Caco-2 (cell line): Measurements from ENCODE around the gene DENND1A. TPM values are rescaled to one million over a fixed set of nuclear protein-coding genes. Genes with fewer than 3 reads are reported as not detected.

Experiments used
- BruUV-seq: library from RNA; stranded (reverse); fragments of 400-500 nt; replicated peaks from 2 replicates; lab custom pipeline; 2021; lab: Mats Ljungman, UMichigan
- CTCF ChIA-PET: fragments of 300-600 bp; sonication (Branson Sonifier 250); formaldehyde crosslinking; loops from one replicate; lab custom pipeline; 2022; ENCODE audit warnings: antibody characterized with exemption; lab: Charles Lee
- POLR2A ChIA-PET: fragments of 300-600 bp; sonication (Branson Sonifier 250); formaldehyde crosslinking; loops from one replicate; lab custom pipeline; 2022; ENCODE audit warnings: antibody characterized with exemption; lab: Charles Lee
- DNase-seq, 2 experiments: peaks; one replicate each; pipeline versions ENCODE4 v3.0.0 to v3.0.0-alpha.2; 2020 to 2022
- H3K27me3 ChIP-seq: replicated peaks from 2 replicates; pipeline ENCODE4 v1.6.0; 2011; ENCODE audit warnings: low read length; ENCODE audit not compliant: control insufficient read depth, insufficient read depth
- H3K36me3 ChIP-seq: 2 replicates; pipeline ENCODE4 v1.5.1; 2011; ENCODE audit warnings: low read length; ENCODE audit not compliant: control insufficient read depth, insufficient read depth
- H3K4me1 ChIP-seq: fragments of 250-450 bp; sonication (Bioruptor Pico); 2 replicates; pipeline ENCODE4 v1.5.1; 2020; ENCODE audit warnings: mild to moderate bottlenecking
- H3K4me3 ChIP-seq: 2 replicates; pipeline ENCODE4 v1.5.1; 2011; ENCODE audit warnings: low read depth, mild to moderate bottlenecking, control low read depth, low read length
- H3K9me3 ChIP-seq: fragments of 250-450 bp; sonication (Bioruptor Pico); 2 replicates; pipeline ENCODE4 v1.5.1; 2020; ENCODE audit warnings: mild to moderate bottlenecking, moderate library complexity
- H3K27ac Mint-ChIP-seq: one replicate; pipeline ENCODE4 v1.8.0; 2022; ENCODE audit warnings: mixed read lengths; ENCODE audit not compliant: unreplicated experiment
- H3K27me3 Mint-ChIP-seq: one replicate; pipeline ENCODE4 v1.8.0; 2022; ENCODE audit warnings: mixed read lengths; ENCODE audit not compliant: insufficient read depth, unreplicated experiment
- H3K36me3 Mint-ChIP-seq: one replicate; pipeline ENCODE4 v1.8.0; 2022; ENCODE audit warnings: mild to moderate bottlenecking, mixed read lengths; ENCODE audit not compliant: insufficient read depth, unreplicated experiment
- H3K4me1 Mint-ChIP-seq: one replicate; pipeline ENCODE4 v1.8.0; 2022; ENCODE audit warnings: low read depth, mixed read lengths; ENCODE audit not compliant: unreplicated experiment
- H3K4me3 Mint-ChIP-seq: one replicate; pipeline ENCODE4 v1.8.0; 2022; ENCODE audit warnings: mild to moderate bottlenecking, moderate library complexity, mixed read lengths; ENCODE audit not compliant: unreplicated experiment
- H3K9me3 Mint-ChIP-seq: one replicate; pipeline ENCODE4 v1.8.0; 2022; ENCODE audit warnings: mixed read lengths; ENCODE audit not compliant: unreplicated experiment
- CTCF ChIP-seq, 2 experiments: fragments of 200-600 bp in 1 of 2; IDR thresholded peaks; 1 replicate in 1 of 2; 2 replicates in 1 of 2; pipeline versions ENCODE4 v1.5.1 to v1.8.0; 2011 to 2022; ENCODE audit warnings: antibody characterized with exemption in 1 of 2, control low read depth in 1 of 2, inconsistent platforms in 1 of 2, low read depth in 1 of 2, low read length in 1 of 2, mild to moderate bottlenecking in 1 of 2, moderate library complexity in 1 of 2; ENCODE audit not compliant: insufficient read depth in 1 of 2, severe bottlenecking in 1 of 2, unreplicated experiment in 1 of 2
- intact Hi-C: fragments of 100-400 bp; cut with micrococcal nuclease; formaldehyde crosslinking; loops from one replicate; pipeline ENCODE4 v1.10.0; 2022; ENCODE audit not compliant: unreplicated experiment
- total RNA-seq: library from RNA; stranded (reverse); gene quantifications from 2 replicates; pipeline ENCODE4 v1.2.3, GENCODE V29; 2022

The DENND1A gene
- total RNA-seq, 1 experiment from 2014 or later = 41.6 TPM

GRCh38 chr9:123542435-123543225 lies 387.3 kb downstream of the DENND1A start:
- peaks cover 7% of the 10 kb centered on the region for H3K36me3 Mint-ChIP-seq
- BruUV-seq = no TSS peak
- no peak overlapping the region for H3K27ac Mint-ChIP-seq
- Histone ChIP-seq H3K9me3 (no peaks in the 10 kb centered on the region), H3K4me1 (peaks cover 9% of the 10 kb centered on the region; the same call in 1 of the 2 replicates), H3K4me3 (no peak overlapping the region), H3K27me3 (no peaks in the 10 kb centered on the region), H3K36me3 (no peaks in the 10 kb centered on the region)
- TF ChIP-seq CTCF (IDR thresholded peaks at IDR 0.05; ENCODE audit: insufficient read depth in 1 of 2, low read depth in 1 of 2, low read length in 1 of 2, severe bottlenecking in 1 of 2, unreplicated experiment in 1 of 2) = no peak
- ChIA-PET CTCF (interaction anchor here (0.9 to 1.3 kb wide), 2 partner anchors 94 to 141 kb away, joined by 3 to 4 read pairs; no protein-coding TSS in a partner anchor), POLR2A (no interaction called here)
- H3K4me1 Mint-ChIP-seq = peaks cover 7% of the 10 kb centered on the region
- intact Hi-C loops = loop anchor here (1.0 to 10.0 kb wide), 4 partner anchors 132 to 570 kb away; partner anchors contain the start of gene LHX2
- H3K4me3 Mint-ChIP-seq = no peak overlapping the region
- no peaks in the 10 kb centered on the region for H3K27me3 Mint-ChIP-seq
- DNase-seq = no peak
- no peaks in the 10 kb centered on the region for H3K9me3 Mint-ChIP-seq

GRCh38 chr9:123541411-123541810 lies 388.5 kb downstream of the DENND1A start:
- H3K36me3 ChIP-seq = no peaks in the 10 kb centered on the region
- H3K27me3 ChIP-seq = no peaks in the 10 kb centered on the region
- no peaks in the 10 kb centered on the region for H3K9me3 ChIP-seq
- peaks cover 9% of the 10 kb centered on the region; the same call in 1 of the 2 replicates for H3K4me1 ChIP-seq
- POLR2A ChIA-PET = no interaction called here
- H3K4me3 Mint-ChIP-seq = no peak overlapping the region
- no peak for TF ChIP-seq CTCF (IDR thresholded peaks at IDR 0.05; ENCODE audit: insufficient read depth in 1 of 2, low read depth in 1 of 2, low read length in 1 of 2, severe bottlenecking in 1 of 2, unreplicated experiment in 1 of 2)
- intact Hi-C loops = loop anchor here (5.0 to 10.0 kb wide), 3 partner anchors 133 to 571 kb away; partner anchors contain the start of gene LHX2
- no peak overlapping the region for H3K27ac Mint-ChIP-seq
- no peaks in the 10 kb centered on the region for H3K9me3 Mint-ChIP-seq
- no peak overlapping the region for H3K4me3 ChIP-seq
- H3K27me3 Mint-ChIP-seq = no peaks in the 10 kb centered on the region
- DNase-seq = no peak
- BruUV-seq = no TSS peak
- CTCF ChIA-PET = no interaction called here
- H3K36me3 Mint-ChIP-seq = peaks cover 7% of the 10 kb centered on the region
- H3K4me1 Mint-ChIP-seq = peaks cover 7% of the 10 kb centered on the region

- H3K27me3 Mint-ChIP-seq = no peaks in the 10 kb centered on the region
Observed at GRCh38 chr9:123540457-123540856, 389.5 kb downstream of the DENND1A start.

More at GRCh38 chr9:123540457-123540856, 389.5 kb downstream of the DENND1A start:
- Histone ChIP-seq H3K4me1 (peaks cover 9% of the 10 kb centered on the region; the same call in 1 of the 2 replicates), H3K4me3 (no peak overlapping the region), H3K27me3 (no peaks in the 10 kb centered on the region), H3K9me3 (no peaks in the 10 kb centered on the region), H3K36me3 (no peaks in the 10 kb centered on the region)
- H3K9me3 Mint-ChIP-seq = no peaks in the 10 kb centered on the region
- no peak for DNase-seq
- no peak for TF ChIP-seq CTCF (IDR thresholded peaks at IDR 0.05; ENCODE audit: insufficient read depth in 1 of 2, low read depth in 1 of 2, low read length in 1 of 2, severe bottlenecking in 1 of 2, unreplicated experiment in 1 of 2)
- ChIA-PET CTCF (no interaction called here), POLR2A (no interaction called here)
- no TSS peak for BruUV-seq
- H3K4me1 Mint-ChIP-seq = peaks cover 7% of the 10 kb centered on the region
- no peak overlapping the region for H3K27ac Mint-ChIP-seq
- intact Hi-C loops = loop anchor here (5.0 to 10.0 kb wide), 3 partner anchors 134 to 572 kb away; partner anchors contain the start of gene LHX2
- no peak overlapping the region for H3K4me3 Mint-ChIP-seq
- H3K36me3 Mint-ChIP-seq = peaks cover 12% of the 10 kb centered on the region
